Measurements from ENCODE around the gene ATG2A. TPM values are rescaled to one million over a fixed set of nuclear protein-coding genes. Genes with fewer than 3 reads are reported as not detected.

Gene ATG2A
- total and polyA plus RNA-seq, 9 of the 15 experiments (the other 6 are each of a cell fraction or from before 2014, with no cell fraction given) = 0.25 to 45.9 (median 5.2) TPM

GRCh38 chr11:64923944-64924909 lies 7.2 kb upstream of the ATG2A start, which contains the start of gene PPP2R5B (continued):
- TF ChIP-seq E2F8 (IDR thresholded peaks at IDR 0.05; ENCODE audit: low read depth, partially characterized antibody) (no peak), POLR2A (conservative IDR thresholded peaks at IDR 0.05) (peak; percentile 53), LARP7 (IDR thresholded peaks at IDR 0.05) (peak; percentile 81; the same call in 1 of the 2 replicates), XRCC5 (IDR thresholded peaks at IDR 0.05; ENCODE audit: low read depth, low read length) (no peak), ATF2 (CRISPR knock-in tag; IDR thresholded peaks at IDR 0.05) (peak; percentile 92), LCOR (CRISPR knock-in tag; IDR thresholded peaks at IDR 0.05) (no peak), ELK3 (CRISPR knock-in tag; IDR thresholded peaks at IDR 0.05) (no peak), ZNF696 (CRISPR knock-in tag; conservative IDR thresholded peaks at IDR 0.05) (no peak), ZNF778 (CRISPR knock-in tag; IDR thresholded peaks at IDR 0.05) (no peak), SRSF3 (IDR thresholded peaks at IDR 0.05; ENCODE audit: insufficient read depth, low read length) (no peak), FOXA1 (IDR thresholded peaks at IDR 0.05; ENCODE audit: borderline replicate concordance) (no peak), NR1H2 (CRISPR knock-in tag; IDR thresholded peaks at IDR 0.05) (no peak), NR0B1 (IDR thresholded peaks at IDR 0.05; ENCODE audit: partially characterized antibody) (no peak), RCOR1 (IDR thresholded peaks at IDR 0.05; ENCODE audit: borderline replicate concordance in 1 of 2, low read depth in 2 of 2, low read length in 2 of 2) (peak in 1 of 2 experiments; percentile 38; a peak in 2 of 4 replicates), ZNF584 (CRISPR knock-in tag; IDR thresholded peaks at IDR 0.05; ENCODE audit: low read depth) (0 out of 2 replicates have a peak, but pooled peaks have one; percentile 53), MEIS2 (IDR thresholded peaks at IDR 0.05; ENCODE audit: partially characterized antibody) (peak; percentile 47), CREB5 (CRISPR knock-in tag; IDR thresholded peaks at IDR 0.05) (no peak), POLR2G (IDR thresholded peaks at IDR 0.05; ENCODE audit: low read depth, low read length) (peak; percentile 77), ZNF324 (CRISPR knock-in tag; IDR thresholded peaks at IDR 0.05) (no peak; the same call in 1 of the 2 replicates)

Measured in K562 (cell line).